ENCODE data around the gene RABGEF1. TPM values are rescaled to one million over a fixed set of nuclear protein-coding genes. Genes with fewer than 3 reads are reported as not detected.
"Not testable (repeated sequence)": the region's sequence is repeated elsewhere in the genome, so short reads cannot be mapped to it uniquely, and the experiment has no call there.

The RABGEF1 gene
- total and polyA plus RNA-seq, 5 donors = 7.7 to 19.0 (median 16.5) TPM

DNA sequence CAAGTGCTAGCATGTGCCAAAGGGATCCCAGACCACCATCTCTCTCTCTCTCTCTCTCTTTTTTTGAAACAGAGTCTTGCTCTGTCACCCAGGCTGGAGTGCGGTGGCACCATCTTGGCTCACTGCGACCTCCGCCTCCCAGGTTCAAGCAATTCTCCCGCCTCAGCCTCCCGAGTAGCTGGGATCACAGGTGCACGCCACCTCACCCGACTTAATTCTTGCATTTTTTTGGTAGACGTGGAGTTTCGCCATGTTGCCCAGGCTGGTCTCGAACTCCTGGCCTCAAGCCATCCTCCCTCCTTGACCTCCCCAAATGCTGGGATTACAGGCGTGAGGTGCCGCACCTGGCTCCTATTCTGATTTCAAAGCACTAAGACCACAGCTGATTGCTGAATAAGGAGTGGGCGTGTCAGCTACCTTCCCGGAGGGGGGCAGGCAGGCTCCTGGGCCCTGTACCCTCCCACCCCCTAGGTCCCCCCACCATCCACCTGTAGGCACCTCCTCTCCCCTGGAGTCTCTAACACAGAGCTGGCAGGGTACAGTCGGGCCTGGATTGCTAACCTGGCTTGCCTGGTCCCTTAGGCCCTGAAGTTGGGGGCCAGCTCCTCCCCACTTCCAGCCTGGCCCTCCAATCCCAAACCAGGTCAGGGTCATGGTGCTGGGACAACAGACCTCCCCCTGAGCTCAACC is 74.8 kb downstream of the RABGEF1 start:
- H3K4me1 ChIP-seq (ENCODE audit: control insufficient read depth, insufficient read depth, low read length); H3K9me3 ChIP-seq (ENCODE audit: control insufficient read depth, low read length); H3K27ac ChIP-seq (ENCODE audit: low read length); H3K27me3 ChIP-seq (ENCODE audit: control insufficient read depth, insufficient read depth); DNase-seq; intact Hi-C loops (cut with DNase I); H3K4me3 ChIP-seq (ENCODE audit: low read length): not testable (repeated sequence)
- peak in 1 of 2 donors; percentile 12 for ATAC-seq
- 93% methylated on average over 15 of the region's 15 CpGs for WGBS

GRCh38 chr7:66815951-66816350 is 75.4 kb downstream of the RABGEF1 start:
- intact Hi-C loops (cut with DNase I) = no loop called here
- Histone ChIP-seq H3K4me3 (ENCODE audit: low read length) (no peak overlapping the region), H3K27me3 (ENCODE audit: control insufficient read depth, insufficient read depth) (no peaks in the 10 kb centered on the region), H3K9me3 (ENCODE audit: control insufficient read depth, low read length) (no peaks in the 10 kb centered on the region), H3K4me1 (ENCODE audit: control insufficient read depth, insufficient read depth, low read length) (no peaks in the 10 kb centered on the region), H3K27ac (ENCODE audit: low read length) (no peak overlapping the region)
- DNase-seq = no peak
- peak; percentile 25 to 34 for ATAC-seq
- 91% methylated on average over 7 of the region's 7 CpGs for WGBS

DNA sequence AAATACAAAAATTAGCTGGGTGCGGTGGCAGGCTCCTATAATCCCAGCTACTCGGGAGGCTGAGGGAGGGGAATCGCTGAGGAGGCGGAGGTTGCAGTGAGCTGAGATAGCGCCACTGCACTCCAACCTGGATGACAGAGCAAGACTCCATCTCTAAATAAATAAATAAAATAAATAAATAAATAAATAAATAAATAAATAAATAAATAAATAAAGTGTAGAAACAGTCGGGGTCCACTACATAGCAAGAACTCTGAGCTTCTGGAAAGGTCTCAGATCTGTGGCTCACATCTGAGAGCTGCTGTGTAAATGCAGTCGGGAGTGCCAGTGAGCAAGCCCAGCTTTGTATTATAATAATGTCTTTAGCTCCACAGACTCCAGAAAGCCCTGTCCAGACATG is 76.1 kb downstream of the RABGEF1 start:
- DNase-seq; H3K4me1 ChIP-seq (ENCODE audit: control insufficient read depth, insufficient read depth, low read length); H3K27ac ChIP-seq (ENCODE audit: low read length); ATAC-seq; H3K4me3 ChIP-seq (ENCODE audit: low read length); H3K9me3 ChIP-seq (ENCODE audit: control insufficient read depth, low read length); H3K27me3 ChIP-seq (ENCODE audit: control insufficient read depth, insufficient read depth); intact Hi-C loops (cut with DNase I): not testable (repeated sequence)
- 85% methylated on average over 7 of the region's 7 CpGs for WGBS

DNA sequence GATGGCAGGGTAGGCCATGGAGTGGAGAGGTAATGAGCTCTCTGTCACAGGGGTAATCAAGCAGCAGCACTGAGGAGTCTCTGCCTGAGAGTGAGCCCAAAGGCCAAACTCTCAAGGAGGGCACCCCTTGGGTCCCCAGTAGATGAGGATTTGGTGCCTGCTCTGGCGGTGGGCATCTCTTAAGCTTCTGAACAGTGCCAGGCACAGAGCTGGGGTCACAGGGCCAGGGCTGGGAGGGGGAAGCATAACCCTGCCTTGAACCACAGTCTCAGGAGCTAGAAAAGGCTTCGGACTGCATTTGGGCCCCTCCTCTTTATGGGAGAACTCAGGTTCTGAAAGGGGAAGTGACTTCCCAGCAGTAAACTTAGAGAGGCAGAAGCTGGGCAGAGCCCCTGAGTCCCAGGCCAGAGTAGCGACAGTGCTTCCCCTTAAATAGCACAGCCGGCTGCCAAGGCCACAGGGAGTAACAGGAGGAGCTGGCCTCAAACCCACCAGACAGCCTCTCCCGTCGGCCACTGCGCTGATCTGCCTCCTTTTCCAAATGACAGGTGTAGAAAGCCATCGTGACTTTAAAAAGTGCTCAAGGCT is 76.8 kb downstream of the RABGEF1 start:
- H3K9me3 ChIP-seq (ENCODE audit: control insufficient read depth, low read length); intact Hi-C loops (cut with DNase I); H3K27ac ChIP-seq (ENCODE audit: low read length); DNase-seq; H3K27me3 ChIP-seq (ENCODE audit: control insufficient read depth, insufficient read depth); H3K4me1 ChIP-seq (ENCODE audit: control insufficient read depth, insufficient read depth, low read length); H3K4me3 ChIP-seq (ENCODE audit: low read length): not testable (repeated sequence)
- 58% methylated on average over 7 of the region's 8 CpGs for WGBS
- peak; percentile 60 to 65 for ATAC-seq

- H3K27ac ChIP-seq (ENCODE audit: low read length); H3K9me3 ChIP-seq (ENCODE audit: control insufficient read depth, low read length); H3K4me1 ChIP-seq (ENCODE audit: control insufficient read depth, insufficient read depth, low read length); ATAC-seq; intact Hi-C loops (cut with DNase I); DNase-seq; H3K4me3 ChIP-seq (ENCODE audit: low read length); H3K27me3 ChIP-seq (ENCODE audit: control insufficient read depth, insufficient read depth): not testable (repeated sequence)
- WGBS = 76% methylated on average over 7 of the region's 7 CpGs
Measured at GRCh38 chr7:66817956-66818355, 77.4 kb downstream of the RABGEF1 start.

DNA sequence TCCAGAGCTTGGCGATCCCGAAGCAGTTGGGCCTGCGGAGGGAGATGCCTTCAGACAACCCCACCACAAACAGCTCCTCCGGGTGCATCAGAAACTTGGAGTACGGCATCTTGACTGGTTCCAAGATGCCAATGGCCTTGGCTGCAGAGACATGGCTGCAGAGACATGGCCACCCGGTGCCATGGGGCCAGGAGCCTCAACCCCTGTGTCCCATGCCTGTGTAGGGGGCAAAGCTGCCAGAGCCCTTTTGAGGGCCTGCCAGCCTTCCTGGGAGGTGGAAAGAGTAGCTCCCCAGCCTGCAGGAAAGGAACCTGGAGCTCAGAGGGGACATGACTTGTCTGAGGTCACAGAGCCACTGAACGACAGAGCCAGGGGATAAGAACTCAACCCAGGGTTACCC is 83.5 kb downstream of the RABGEF1 start:
- no peaks in the 10 kb centered on the region for H3K27me3 ChIP-seq (ENCODE audit: control insufficient read depth, insufficient read depth)
- H3K9me3 ChIP-seq (ENCODE audit: control insufficient read depth, low read length) = no peaks in the 10 kb centered on the region
- no peak for ATAC-seq
- intact Hi-C loops (cut with DNase I) = no loop called here
- 92% methylated on average over 7 of the region's 7 CpGs for WGBS
- no peak overlapping the region for H3K27ac ChIP-seq (ENCODE audit: low read length)
- DNase-seq = no peak
- H3K4me1 ChIP-seq (ENCODE audit: control insufficient read depth, insufficient read depth, low read length) = no peaks in the 10 kb centered on the region
- no peak overlapping the region for H3K4me3 ChIP-seq (ENCODE audit: low read length)

GRCh38 chr7:66825538-66825937 is 85.0 kb downstream of the RABGEF1 start:
- DNase-seq; ATAC-seq; H3K27ac ChIP-seq (ENCODE audit: low read length); H3K4me1 ChIP-seq (ENCODE audit: control insufficient read depth, insufficient read depth, low read length); intact Hi-C loops (cut with DNase I); H3K4me3 ChIP-seq (ENCODE audit: low read length); H3K9me3 ChIP-seq (ENCODE audit: control insufficient read depth, low read length); H3K27me3 ChIP-seq (ENCODE audit: control insufficient read depth, insufficient read depth): not testable (repeated sequence)
- WGBS = 36% methylated on average over 2 of the region's 2 CpGs

DNA sequence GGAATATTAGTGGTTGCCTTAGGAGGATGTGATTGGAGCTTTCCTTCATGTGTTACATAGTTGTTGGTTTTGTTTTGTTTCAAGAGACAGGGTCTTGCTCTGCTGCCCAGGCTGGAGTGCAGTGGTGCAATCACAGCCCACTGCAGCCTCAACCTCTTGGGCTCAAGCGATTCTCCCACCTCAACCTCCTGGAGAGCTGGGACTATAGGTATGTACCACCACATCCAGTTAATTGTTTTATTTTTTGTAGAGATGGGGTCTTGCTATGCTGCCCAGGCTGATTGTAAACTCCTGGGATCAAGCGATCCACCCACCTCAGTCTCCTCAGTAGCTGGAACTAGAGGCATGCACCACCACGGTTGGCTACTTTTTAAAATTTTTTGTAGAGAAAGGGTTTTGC is 86.1 kb downstream of the RABGEF1 start:
- no peaks in the 10 kb centered on the region for H3K9me3 ChIP-seq (ENCODE audit: control insufficient read depth, low read length)
- no peaks in the 10 kb centered on the region for H3K4me1 ChIP-seq (ENCODE audit: control insufficient read depth, insufficient read depth, low read length)
- no peaks in the 10 kb centered on the region for H3K27me3 ChIP-seq (ENCODE audit: control insufficient read depth, insufficient read depth)
- ATAC-seq = no peak
- no peak overlapping the region for H3K27ac ChIP-seq (ENCODE audit: low read length)
- WGBS = 92% methylated on average over 3 of the region's 3 CpGs
- DNase-seq = no peak
- intact Hi-C loops (cut with DNase I) = no loop called here
- no peak overlapping the region for H3K4me3 ChIP-seq (ENCODE audit: low read length)

DNA sequence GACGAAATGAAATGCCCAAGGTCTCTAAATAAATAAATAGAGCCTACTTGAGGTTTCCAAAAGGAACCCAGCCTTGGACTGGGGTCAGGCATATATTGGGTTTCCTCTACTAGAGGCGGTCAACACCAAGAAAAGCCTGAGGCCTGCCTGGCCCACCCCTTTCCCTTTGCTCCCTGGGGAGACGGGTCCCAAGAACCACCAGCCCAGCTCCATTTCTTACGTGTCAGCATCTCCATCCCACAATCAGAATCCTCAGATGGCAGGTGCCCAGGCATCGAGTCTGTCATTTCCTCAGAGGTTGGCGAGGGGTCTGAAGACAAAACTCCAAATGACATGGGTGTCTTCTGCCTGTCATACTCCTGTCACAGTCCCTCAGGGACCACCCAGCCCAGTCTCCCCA is 90.4 kb downstream of the RABGEF1 start:
- H3K4me1 ChIP-seq (ENCODE audit: control insufficient read depth, insufficient read depth, low read length); H3K9me3 ChIP-seq (ENCODE audit: control insufficient read depth, low read length); ATAC-seq; H3K27ac ChIP-seq (ENCODE audit: low read length); H3K27me3 ChIP-seq (ENCODE audit: control insufficient read depth, insufficient read depth); H3K4me3 ChIP-seq (ENCODE audit: low read length); intact Hi-C loops (cut with DNase I); DNase-seq: not testable (repeated sequence)
- 83% methylated on average over 6 of the region's 6 CpGs for WGBS

GRCh38 chr7:66832531-66833351 is 92.2 kb downstream of the RABGEF1 start:
- Histone ChIP-seq H3K4me3 (ENCODE audit: low read length) (no peak overlapping the region), H3K27ac (ENCODE audit: low read length) (no peak overlapping the region), H3K4me1 (ENCODE audit: control insufficient read depth, insufficient read depth, low read length) (no peaks in the 10 kb centered on the region), H3K27me3 (ENCODE audit: control insufficient read depth, insufficient read depth) (no peaks in the 10 kb centered on the region), H3K9me3 (ENCODE audit: control insufficient read depth, low read length) (no peaks in the 10 kb centered on the region)
- WGBS = 78% methylated on average over 12 of the region's 12 CpGs
- intact Hi-C loops (cut with DNase I) = no loop called here
- ATAC-seq (peak; percentile 26 to 43), DNase-seq (no peak)

GRCh38 chr7:66837007-66837406 is 96.5 kb downstream of the RABGEF1 start:
- DNase-seq (no peak), ATAC-seq (no peak)
- H3K4me1 ChIP-seq (ENCODE audit: control insufficient read depth, insufficient read depth, low read length) = no peaks in the 10 kb centered on the region
- intact Hi-C loops (cut with DNase I) = no loop called here
- no peak overlapping the region for H3K27ac ChIP-seq (ENCODE audit: low read length)
- H3K9me3 ChIP-seq (ENCODE audit: control insufficient read depth, low read length) = no peaks in the 10 kb centered on the region
- no peaks in the 10 kb centered on the region for H3K27me3 ChIP-seq (ENCODE audit: control insufficient read depth, insufficient read depth)
- WGBS = 32% methylated on average over 5 of the region's 5 CpGs
- no peak overlapping the region for H3K4me3 ChIP-seq (ENCODE audit: low read length)

Data from right cardiac atrium (tissue), 5 donors.